K562 (cell line): ENCODE measurements around the gene RIOK3. TPM values are rescaled to one million over a fixed set of nuclear protein-coding genes. Genes with fewer than 3 reads are reported as not detected.

Experiments
- CREB3 ChIP-seq: fragments of 450-650 bp; conservative IDR thresholded peaks from 2 replicates; pipeline ENCODE4 v1.6.1; 2016; ENCODE audit warnings: missing genetic modification characterization, low read depth, mild to moderate bottlenecking, missing compliant biosample characterization, moderate library complexity
- HBP1 ChIP-seq: fragments of 450-650 bp; formaldehyde crosslinking; IDR thresholded peaks from 2 replicates; pipeline ENCODE4 v1.4.0; 2022; ENCODE audit warnings: missing genetic modification characterization
- HDGF ChIP-seq: fragments of 450-650 bp; IDR thresholded peaks from 2 replicates; pipeline ENCODE4 v1.6.1; 2016
- NFE2 ChIP-seq: IDR thresholded peaks from 2 replicates; pipeline ENCODE4 v1.6.1; 2014; ENCODE audit warnings: antibody characterized with exemption, low read depth
- NFIX ChIP-seq: fragments of 250-450 bp; sonication (Bioruptor Pico); IDR thresholded peaks from 2 replicates; pipeline ENCODE4 v1.4.0; 2020; ENCODE audit warnings: low read depth, mild to moderate bottlenecking, moderate library complexity
- NR4A1 ChIP-seq, 2 experiments: fragments of 250-450 bp in 1 of 2; fragments of 450-650 bp in 1 of 2; sonication (Bioruptor Pico) in 1 of 2; IDR thresholded peaks; 2 replicates each; pipeline versions ENCODE4 v1.4.0 to v1.6.1; 2016 to 2020; ENCODE audit warnings: mild to moderate bottlenecking in 2 of 2, missing compliant biosample characterization in 1 of 2, missing genetic modification characterization in 1 of 2, moderate library complexity in 1 of 2
- RBFOX2 ChIP-seq: fragments of 200-400 bp; formaldehyde crosslinking; IDR thresholded peaks from 2 replicates; pipeline ENCODE4 v1.6.1; 2017; ENCODE audit warnings: low read depth, mild to moderate bottlenecking, low read length, moderate library complexity
- SMAD3 ChIP-seq: fragments of 450-650 bp; formaldehyde crosslinking; conservative IDR thresholded peaks from 2 replicates; pipeline ENCODE4 v1.4.0; 2020; ENCODE audit warnings: mild to moderate bottlenecking
- SUPT5H ChIP-seq: fragments of 450-650 bp; IDR thresholded peaks from 2 replicates; pipeline ENCODE4 v1.6.1; 2016
- TCF7L2 ChIP-seq: fragments of 150-350 bp; IDR thresholded peaks from 2 replicates; pipeline ENCODE4 v1.6.1; 2016; ENCODE audit warnings: low read depth, mild to moderate bottlenecking, low read length, moderate library complexity
- TEAD2 ChIP-seq: fragments of 450-650 bp; IDR thresholded peaks from 2 replicates; pipeline ENCODE4 v1.6.1; 2016; ENCODE audit warnings: missing genetic modification characterization, control low read depth, missing compliant biosample characterization
- ZC3H11A ChIP-seq: IDR thresholded peaks from 2 replicates; pipeline ENCODE4 v1.6.1; 2012; ENCODE audit warnings: low read depth, low read length, improper control_type of control experiment
- ZFP36 ChIP-seq: fragments of 150-350 bp; IDR thresholded peaks from 2 replicates; pipeline ENCODE4 v1.6.1; 2018; ENCODE audit warnings: low read length, low read depth; ENCODE audit not compliant: partially characterized antibody
- ZNF318 ChIP-seq, 2 experiments: fragments of 450-650 bp; IDR thresholded peaks; 2 replicates each; pipeline ENCODE4 v1.6.1; 2016; ENCODE audit warnings: mild to moderate bottlenecking in 2 of 2, borderline replicate concordance in 1 of 2, low read depth in 1 of 2, moderate library complexity in 1 of 2
- polyA plus RNA-seq, 8 experiments: library from polyadenylated mRNA; depleted of rRNA in 4 of 8; stranded (reverse) in 5 of 8; unstranded in 3 of 8; fragments of >200 nt; fragmentation: Nextera tagmentation in 2 of 8; fragmentation: Illumina TruSeq in 1 of 8; extraction: Ambion mirVana in 2 of 8; extraction: Trizol in 1 of 8; gene quantifications; 2 replicates each; pipeline versions ENCODE4 v1.2.1 to v1.2.3, GENCODE V29; 2011 to 2014; ENCODE audit warnings: inconsistent platforms in 1 of 8, missing spikeins in 1 of 8
- total RNA-seq, 7 experiments: library from RNA; depleted of rRNA in 6 of 7; stranded (reverse); fragments of >200 nt in 6 of 7; fragmentation: Illumina TruSeq in 2 of 7; extraction: Trizol in 2 of 7; gene quantifications; 2 replicates each; pipeline versions ENCODE4 v1.2.1 to v1.2.3, GENCODE V29; 2011 to 2021; ENCODE audit warnings: low replicate concordance in 1 of 7

Gene RIOK3
- total and polyA plus RNA-seq, 9 of the 15 experiments (the other 6 are each of a cell fraction or from before 2014, with no cell fraction given): 21.4 to 89.5 (median 62.9) TPM

GRCh38 chr18:23452728-23453679 lies at the start of gene RIOK3 (continued):
- TF ChIP-seq CREB3 (tag) (no peak), NR4A1 (CRISPR knock-in tag; IDR thresholded peaks at IDR 0.05) (no peak), NR4A1 (tag; IDR thresholded peaks at IDR 0.05) (no peak), ZC3H11A (no peak), TEAD2 (tag) (0 out of 2 replicates have a peak, but pooled peaks have one; percentile 58), RBFOX2 (peak; percentile 96), HBP1 (CRISPR knock-in tag) (no peak), SMAD3 (CRISPR knock-in tag) (no peak), TCF7L2 (no peak), HDGF (no peak), ZFP36 (peak; percentile 26), SUPT5H (peak; percentile 96), ZNF318 (IDR thresholded peaks at IDR 0.05; ENCODE audit: borderline replicate concordance in 1 of 2, low read depth in 1 of 2) (peak in 1 of 2 experiments; percentile 76; a peak in 2 of 4 replicates), NFIX (no peak), NFE2 (no peak)
